Body of pancreas (tissue), 4 donors: Measurements from ENCODE around the gene PDZD4. TPM values are rescaled to one million over a fixed set of nuclear protein-coding genes. Genes with fewer than 3 reads are reported as not detected.
A peak's percentile ranks its signal among the peaks of the same experiment; 100 is the strongest.
"Not testable (repeated sequence)": the region's sequence is repeated elsewhere in the genome, so short reads cannot be mapped to it uniquely, and the experiment has no call there.

ENCODE experiments used
- ATAC-seq: fragments of 150-250 bp; one replicate; pipeline ENCODE4 v1.9.1; 2016
- DNase-seq, 4 donors: peaks; one replicate each; pipeline ENCODE4 v3.0.0-alpha.2; 2019
- H3K27ac ChIP-seq, 4 donors: fragments of 200-600 bp; sonication (generic); 1 replicate in 3 of 4; 2 replicates in 1 of 4; pipeline versions ENCODE4 v1.5.1 to v1.6.1; 2016 to 2019; ENCODE audit warnings: mild to moderate bottlenecking in 1 of 4, mixed read lengths in 1 of 4, moderate library complexity in 1 of 4
- H3K27me3 ChIP-seq, 2 donors: fragments of 200-600 bp; sonication (generic); one replicate each; pipeline ENCODE4 v1.6.0; 2016; ENCODE audit warnings: mild to moderate bottlenecking in 1 of 2
- H3K36me3 ChIP-seq, 2 donors: fragments of 200-600 bp; sonication (generic); replicated peaks in 1 of 2; 2 replicates each; pipeline ENCODE4 v1.5.1; 2016; ENCODE audit warnings: low read depth in 2 of 2; ENCODE audit not compliant: insufficient read depth in 1 of 2
- H3K4me1 ChIP-seq: fragments of 200-600 bp; sonication (generic); one replicate; pipeline ENCODE4 v1.6.0; 2016
- H3K4me3 ChIP-seq, 2 donors: fragments of 200-600 bp; sonication (generic); 1 replicate in 1 of 2; 2 replicates in 1 of 2; pipeline ENCODE4 v1.5.1; 2016 to 2019
- H3K9me3 ChIP-seq, 3 donors: fragments of 200-600 bp; sonication (generic); 1 replicate in 2 of 3; 2 replicates in 1 of 3; pipeline ENCODE4 v1.5.1; 2016
- POLR2A ChIP-seq, 3 donors: fragments of 450-650 bp; IDR thresholded peaks; one replicate each; pipeline ENCODE4 v1.6.1; 2016; ENCODE audit warnings: antibody characterized with exemption in 3 of 3, mild to moderate bottlenecking in 2 of 3
- WGBS, 2 donors: methylation state at CpG; one replicate each; pipeline ENCODE4 v1.1.5; 2017; 5-methylcytosine and 5-hydroxymethylcytosine counted together
- intact Hi-C: fragments of 100-400 bp; cut with DNase I; formaldehyde crosslinking; loops from one replicate; pipeline ENCODE4 v1.15.1; 2023
- total RNA-seq, 2 donors: library from RNA; depleted of rRNA; stranded (reverse); fragments of >200 nt; gene quantifications; one replicate each; pipeline ENCODE4 v1.1.0, GENCODE V29; 2016
- TF ChIP-seq, protein P1 (sequence below), 7 experiments: fragments of 450-650 bp in 4 of 7; fragments of 200-600 bp in 3 of 7; sonication (generic) in 3 of 7; IDR thresholded peaks; one replicate each; pipeline ENCODE4 v1.5.1; 2016 to 2019; ENCODE audit warnings: antibody characterized with exemption in 7 of 7

Gene PDZD4
- total RNA-seq, 2 donors from 2014 or later: 1.6 to 2.6 TPM

DNA sequence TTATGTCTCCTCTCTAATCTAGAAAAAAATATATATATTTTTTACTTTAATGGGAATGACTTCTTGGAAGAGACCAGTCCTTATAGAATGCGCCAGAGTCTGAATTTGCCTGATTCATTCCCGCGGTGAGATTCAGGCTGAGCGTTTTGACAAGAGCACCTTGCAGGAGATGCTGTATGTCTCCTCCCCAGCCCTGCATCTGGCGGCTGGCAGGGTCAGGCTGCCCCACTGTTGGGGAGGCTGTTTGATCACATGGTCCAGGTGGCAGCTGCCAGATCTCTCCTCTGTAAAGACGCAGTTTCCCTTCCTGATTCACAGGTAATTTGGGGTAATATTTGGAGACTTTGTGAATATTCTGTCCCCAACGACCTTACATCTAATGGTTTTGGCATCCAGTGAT lies 9.7 kb downstream of the PDZD4 start:
- WGBS, 2 donors: 73 to 79% methylated on average over 5 of the region's 7 CpGs
- H3K27ac ChIP-seq: no peak overlapping the region
- TF ChIP-seq POLR2A (IDR thresholded peaks at IDR 0.05): no peak
- TF ChIP-seq, protein P1, sequence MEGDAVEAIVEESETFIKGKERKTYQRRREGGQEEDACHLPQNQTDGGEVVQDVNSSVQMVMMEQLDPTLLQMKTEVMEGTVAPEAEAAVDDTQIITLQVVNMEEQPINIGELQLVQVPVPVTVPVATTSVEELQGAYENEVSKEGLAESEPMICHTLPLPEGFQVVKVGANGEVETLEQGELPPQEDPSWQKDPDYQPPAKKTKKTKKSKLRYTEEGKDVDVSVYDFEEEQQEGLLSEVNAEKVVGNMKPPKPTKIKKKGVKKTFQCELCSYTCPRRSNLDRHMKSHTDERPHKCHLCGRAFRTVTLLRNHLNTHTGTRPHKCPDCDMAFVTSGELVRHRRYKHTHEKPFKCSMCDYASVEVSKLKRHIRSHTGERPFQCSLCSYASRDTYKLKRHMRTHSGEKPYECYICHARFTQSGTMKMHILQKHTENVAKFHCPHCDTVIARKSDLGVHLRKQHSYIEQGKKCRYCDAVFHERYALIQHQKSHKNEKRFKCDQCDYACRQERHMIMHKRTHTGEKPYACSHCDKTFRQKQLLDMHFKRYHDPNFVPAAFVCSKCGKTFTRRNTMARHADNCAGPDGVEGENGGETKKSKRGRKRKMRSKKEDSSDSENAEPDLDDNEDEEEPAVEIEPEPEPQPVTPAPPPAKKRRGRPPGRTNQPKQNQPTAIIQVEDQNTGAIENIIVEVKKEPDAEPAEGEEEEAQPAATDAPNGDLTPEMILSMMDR (IDR thresholded peaks at IDR 0.05): no peak
- H3K36me3 ChIP-seq: no peaks in the 10 kb centered on the region
- H3K4me3 ChIP-seq: no peak overlapping the region
- H3K9me3 ChIP-seq: no peaks in the 10 kb centered on the region
- H3K4me1 ChIP-seq: peaks cover 9% of the 10 kb centered on the region
- ATAC-seq (no peak), DNase-seq (no peak)
- intact Hi-C loops: no loop called here
- H3K27me3 ChIP-seq: no peaks in the 10 kb centered on the region

DNA sequence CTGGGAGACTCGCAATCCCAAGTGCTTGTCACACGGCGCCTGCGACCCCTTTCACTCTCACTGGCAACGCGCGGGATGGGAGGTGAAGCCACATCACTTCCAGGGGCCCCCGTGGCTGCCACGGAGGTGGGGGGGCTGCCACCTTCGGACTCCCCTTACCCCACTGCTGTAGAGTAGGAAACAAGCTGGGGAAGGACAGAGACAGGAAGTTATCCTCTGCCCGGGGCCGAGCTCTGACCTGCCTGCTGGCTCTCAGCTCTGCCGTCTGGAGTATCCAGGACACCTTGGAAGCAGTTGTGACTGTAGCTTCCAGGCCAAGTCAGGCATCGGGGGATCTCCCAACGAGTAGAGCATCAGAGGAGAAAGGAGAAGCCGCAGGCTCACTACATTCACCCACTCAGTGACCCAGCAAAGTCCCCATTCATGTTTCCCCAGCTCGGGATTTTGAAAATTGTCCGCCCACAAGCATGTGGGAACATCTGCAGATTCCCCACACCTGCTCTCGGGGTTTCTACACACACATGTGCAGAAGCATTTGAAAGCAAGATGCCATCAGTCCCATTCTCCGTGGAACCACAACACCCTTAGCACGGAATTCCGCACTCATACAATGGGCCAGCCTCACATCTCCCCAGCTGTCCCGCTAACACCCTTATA lies 10.8 kb downstream of the PDZD4 start:
- intact Hi-C loops: no loop called here
- WGBS, 2 donors: 14% methylated on average over 18 of the region's 23 CpGs; no CpG with 5 or more reads in 1 of the 2 donors
- no peak for TF ChIP-seq POLR2A (IDR thresholded peaks at IDR 0.05)
- TF ChIP-seq, protein P1 (IDR thresholded peaks at IDR 0.05): no peak

DNA sequence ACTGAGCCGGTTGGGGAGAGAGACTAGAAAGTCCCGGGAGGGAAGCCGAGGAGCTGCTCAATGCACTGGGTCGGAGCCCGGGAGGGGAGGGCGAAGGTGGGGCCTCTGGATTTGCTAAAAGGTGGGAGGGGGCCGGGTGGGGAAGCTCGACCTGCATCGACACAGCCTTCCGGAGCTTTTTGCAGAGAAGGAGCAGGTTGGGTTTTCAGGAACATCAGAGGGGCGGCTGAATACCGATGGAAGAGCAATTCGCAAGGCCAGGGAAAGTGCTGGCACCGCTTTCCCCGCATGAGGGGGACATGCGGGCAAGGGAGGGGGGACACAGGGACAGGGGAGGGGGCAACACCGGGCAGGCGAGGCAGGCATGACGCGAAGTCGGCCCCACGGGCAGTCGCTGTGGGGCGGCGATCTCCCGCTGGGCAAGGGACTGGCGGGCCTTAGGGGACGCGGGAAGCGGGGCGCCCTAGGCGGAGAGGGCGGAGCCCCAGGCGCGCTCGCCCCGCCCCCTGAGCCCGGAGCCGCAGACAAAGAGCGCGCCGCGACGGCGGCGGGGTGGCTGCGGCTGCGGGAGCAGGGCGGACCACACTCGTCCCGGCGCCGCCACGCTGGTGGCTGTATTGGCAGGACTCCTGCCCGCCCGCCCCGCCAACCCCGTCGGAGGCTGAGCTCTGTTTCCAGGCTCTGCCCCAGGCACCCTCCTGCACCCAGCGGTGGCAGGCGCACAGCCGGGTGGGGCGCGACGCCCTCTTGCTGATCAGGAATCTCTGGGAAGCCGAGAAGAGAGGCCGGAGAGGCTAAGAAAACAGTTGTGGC lies 11.6 kb downstream of the PDZD4 start:
- no peak overlapping the region for H3K4me3 ChIP-seq
- TF ChIP-seq, protein P1 (IDR thresholded peaks at IDR 0.05): no peak
- no peak for TF ChIP-seq POLR2A (IDR thresholded peaks at IDR 0.05)
- ATAC-seq (peak; percentile 74), DNase-seq (peak in 2 of 4 donors; percentile 27 to 57)
- no peaks in the 10 kb centered on the region for H3K9me3 ChIP-seq
- peaks cover 9% of the 10 kb centered on the region for H3K4me1 ChIP-seq
- intact Hi-C loops: no loop called here
- WGBS, 2 donors: 38 to 58% methylated on average over 8 to 13 of the region's 67 CpGs
- no peaks in the 10 kb centered on the region for H3K27me3 ChIP-seq
- no peak overlapping the region for H3K27ac ChIP-seq
- no peaks in the 10 kb centered on the region for H3K36me3 ChIP-seq

More for the DNA sequence above, 10.8 kb downstream of the PDZD4 start:
- no peaks in the 10 kb centered on the region for H3K36me3 ChIP-seq
- H3K27ac ChIP-seq: no peak overlapping the region
- H3K4me1 ChIP-seq: peaks cover 9% of the 10 kb centered on the region
- H3K4me3 ChIP-seq: no peak overlapping the region
- H3K27me3 ChIP-seq: no peaks in the 10 kb centered on the region
- no peaks in the 10 kb centered on the region for H3K9me3 ChIP-seq
- ATAC-seq: no peak
- DNase-seq: peak in 1 of 4 donors; percentile 10

DNA sequence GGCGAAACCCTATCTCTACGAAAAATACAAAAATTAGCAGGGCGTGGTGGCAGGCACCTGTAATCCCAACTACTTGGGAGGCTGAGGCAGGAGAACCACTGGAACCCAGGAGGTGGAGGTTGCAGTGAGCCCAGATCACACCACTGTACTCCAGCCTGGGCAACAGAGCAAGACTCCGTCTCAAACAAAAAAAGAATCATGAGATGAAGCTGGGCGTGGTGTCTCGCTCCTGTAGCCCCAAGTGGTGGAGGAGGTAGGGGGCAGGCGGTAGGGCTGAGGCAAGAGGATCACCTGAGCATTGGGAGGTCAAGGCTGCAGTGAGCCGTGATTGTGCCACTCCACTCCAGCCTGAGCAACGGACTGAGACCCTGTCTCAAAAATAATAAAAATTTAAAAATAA lies 12.3 kb downstream of the PDZD4 start:
- intact Hi-C loops, H3K9me3 ChIP-seq, H3K27ac ChIP-seq, H3K27me3 ChIP-seq, ATAC-seq, H3K4me3 ChIP-seq, H3K4me1 ChIP-seq, DNase-seq, H3K36me3 ChIP-seq: not testable (repeated sequence)
- 87 to 91% methylated on average over 5 to 8 of the region's 9 CpGs for WGBS, 2 donors

DNA sequence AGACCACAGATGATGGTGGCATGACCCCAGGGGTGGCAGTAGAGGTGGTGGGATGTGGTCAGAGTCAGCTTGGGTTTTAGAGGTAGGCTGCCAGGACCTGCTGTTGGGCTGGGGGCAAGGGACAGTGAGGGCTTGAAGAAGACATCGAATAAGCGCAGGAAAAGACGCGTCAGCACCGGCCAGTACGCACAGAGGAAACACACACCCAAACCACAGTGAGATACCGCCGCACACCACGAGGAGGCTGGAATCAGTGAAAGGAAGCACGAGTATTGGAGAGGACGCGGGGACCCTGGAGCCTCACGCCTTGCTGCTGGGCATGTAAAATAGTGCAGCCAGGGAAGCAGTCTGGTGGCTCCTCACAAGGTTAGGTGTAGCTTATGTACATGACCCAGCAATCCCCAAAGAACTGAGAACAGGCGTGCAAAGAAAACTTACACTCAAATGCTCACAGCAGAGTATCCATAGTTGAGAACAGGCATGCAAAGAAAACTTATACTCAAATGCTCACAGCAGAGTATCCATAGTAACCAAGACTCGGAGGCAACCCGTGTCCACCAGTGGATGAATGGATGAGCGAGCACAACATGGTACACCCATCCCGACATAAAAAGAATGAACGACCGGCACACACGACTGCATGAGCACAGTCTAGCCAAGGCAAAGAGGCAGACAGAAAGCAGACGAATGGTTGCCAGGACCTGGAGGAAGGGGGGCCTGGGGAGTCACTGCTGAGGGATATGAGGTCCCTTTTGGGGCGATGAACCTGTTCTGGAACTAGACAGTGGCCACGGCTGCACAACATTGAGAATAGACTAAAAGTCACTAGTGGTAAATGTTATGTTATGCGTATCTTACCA lies 13.3 kb downstream of the PDZD4 start:
- H3K4me3 ChIP-seq: no peak overlapping the region
- H3K9me3 ChIP-seq: no peaks in the 10 kb centered on the region
- H3K27me3 ChIP-seq: no peaks in the 10 kb centered on the region
- no peak overlapping the region for H3K27ac ChIP-seq
- 61 to 87% methylated on average over 21 to 25 of the region's 25 CpGs for WGBS, 2 donors
- DNase-seq: peak in 1 of 4 donors; percentile 9
- TF ChIP-seq, protein P1 (IDR thresholded peaks at IDR 0.05): no peak
- TF ChIP-seq POLR2A (IDR thresholded peaks at IDR 0.05): no peak
- no peak for ATAC-seq
- peaks cover 9% of the 10 kb centered on the region for H3K4me1 ChIP-seq
- H3K36me3 ChIP-seq: no peaks in the 10 kb centered on the region
- intact Hi-C loops: no loop called here
